Measurements from ENCODE around the gene CCT3.

The CCT3 gene

GRCh38 chr1:156262461-156263287 is 75.4 kb downstream of the CCT3 start:
- no peaks in the 10 kb centered on the region for H3K4me1 ChIP-seq (ENCODE audit: insufficient read depth, low read length)
- H3K9ac ChIP-seq (ENCODE audit: low read depth, low read length), result no peak overlapping the region
- H3K9me3 ChIP-seq (ENCODE audit: control insufficient read depth, insufficient read depth, low read length), result no peaks in the 10 kb centered on the region
- peaks cover 58% of the 10 kb centered on the region for H3K36me3 ChIP-seq (ENCODE audit: insufficient read depth, low read length)

GRCh38 chr1:156260896-156261295 is 77.2 kb downstream of the CCT3 start:
- Histone ChIP-seq H3K9me3 (ENCODE audit: control insufficient read depth, insufficient read depth, low read length) (no peaks in the 10 kb centered on the region), H3K36me3 (ENCODE audit: insufficient read depth, low read length) (peaks cover 64% of the 10 kb centered on the region), H3K9ac (ENCODE audit: low read depth, low read length) (no peak overlapping the region), H3K4me1 (ENCODE audit: insufficient read depth, low read length) (no peaks in the 10 kb centered on the region)

GRCh38 chr1:156259805-156260204 is 78.3 kb downstream of the CCT3 start:
- Histone ChIP-seq H3K9me3 (ENCODE audit: control insufficient read depth, insufficient read depth, low read length) (no peaks in the 10 kb centered on the region), H3K36me3 (ENCODE audit: insufficient read depth, low read length) (peaks cover 60% of the 10 kb centered on the region), H3K4me1 (ENCODE audit: insufficient read depth, low read length) (no peaks in the 10 kb centered on the region), H3K9ac (ENCODE audit: low read depth, low read length) (no peak overlapping the region)
